ENCODE results near the gene BEND3. TPM values are rescaled to one million over a fixed set of nuclear protein-coding genes. Genes with fewer than 3 reads are reported as not detected.

BEND3 gene
- polyA plus RNA-seq, 3 donors, result 0.17 to 0.52 (median 0.24) TPM

DNA sequence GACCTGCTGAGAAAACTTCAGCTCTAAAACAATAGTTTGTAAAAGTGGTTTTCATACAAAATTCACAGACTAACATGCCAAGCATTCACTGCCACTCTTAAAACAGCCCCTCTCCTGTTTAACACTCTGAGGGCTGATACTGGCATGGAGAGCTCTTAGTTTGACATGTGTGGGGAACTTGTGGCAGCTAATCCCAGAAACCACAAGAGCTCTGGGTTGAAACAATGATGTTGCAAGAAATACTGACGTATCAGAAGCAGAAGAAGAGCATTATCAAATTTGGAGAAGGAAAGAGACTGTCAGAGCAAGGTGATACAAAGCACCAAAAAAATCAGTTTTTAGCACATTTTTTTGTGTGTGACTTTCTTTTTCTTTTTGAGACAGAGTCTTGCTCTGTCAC is 5.1 kb downstream of the BEND3 start:
- Mint-ChIP-seq H3K9me3 (no peaks in the 10 kb centered on the region), H3K4me1 (peaks cover 36% of the 10 kb centered on the region), H3K4me3 (no peak overlapping the region), H3K36me3 (no peaks in the 10 kb centered on the region), H3K27me3 (ENCODE audit: low read depth in 3 of 3) (peaks cover 2 to 6% (median 5%) of the 10 kb centered on the region in 3 donors), H3K27ac (peak overlapping the region in 3 of 7 donors; percentile 56 to 79 (median 75))
- H3K4me3 ChIP-seq (replicated peaks in 1 of 3; ENCODE audit: low read depth in 2 of 3, low read length in 3 of 3), result peak overlapping the region in 1 of 3 experiments; percentile 12
- H4K20me1 ChIP-seq (ENCODE audit: insufficient read depth, low read length), result no peaks in the 10 kb centered on the region
- no peaks in the 10 kb centered on the region for H3K79me2 ChIP-seq (ENCODE audit: insufficient read depth, low read length)
- H3K9ac ChIP-seq (ENCODE audit: insufficient read depth, low read length, poor library complexity, severe bottlenecking), result no peak overlapping the region
- TF ChIP-seq, protein P1, sequence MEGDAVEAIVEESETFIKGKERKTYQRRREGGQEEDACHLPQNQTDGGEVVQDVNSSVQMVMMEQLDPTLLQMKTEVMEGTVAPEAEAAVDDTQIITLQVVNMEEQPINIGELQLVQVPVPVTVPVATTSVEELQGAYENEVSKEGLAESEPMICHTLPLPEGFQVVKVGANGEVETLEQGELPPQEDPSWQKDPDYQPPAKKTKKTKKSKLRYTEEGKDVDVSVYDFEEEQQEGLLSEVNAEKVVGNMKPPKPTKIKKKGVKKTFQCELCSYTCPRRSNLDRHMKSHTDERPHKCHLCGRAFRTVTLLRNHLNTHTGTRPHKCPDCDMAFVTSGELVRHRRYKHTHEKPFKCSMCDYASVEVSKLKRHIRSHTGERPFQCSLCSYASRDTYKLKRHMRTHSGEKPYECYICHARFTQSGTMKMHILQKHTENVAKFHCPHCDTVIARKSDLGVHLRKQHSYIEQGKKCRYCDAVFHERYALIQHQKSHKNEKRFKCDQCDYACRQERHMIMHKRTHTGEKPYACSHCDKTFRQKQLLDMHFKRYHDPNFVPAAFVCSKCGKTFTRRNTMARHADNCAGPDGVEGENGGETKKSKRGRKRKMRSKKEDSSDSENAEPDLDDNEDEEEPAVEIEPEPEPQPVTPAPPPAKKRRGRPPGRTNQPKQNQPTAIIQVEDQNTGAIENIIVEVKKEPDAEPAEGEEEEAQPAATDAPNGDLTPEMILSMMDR (IDR thresholded peaks at IDR 0.05), result no peak
- DNase-seq, result peak in 2 of 3 donors; percentile 60 to 76
- H3K36me3 ChIP-seq (replicated peaks in 1 of 2; ENCODE audit: control insufficient read depth in 1 of 2, insufficient read depth in 2 of 2, low read length in 2 of 2), result no peaks in the 10 kb centered on the region
- intact Hi-C loops (cut with micrococcal nuclease), result loop anchor here (5.0 to 10.0 kb wide), 2 partner anchors 83 to 665 kb away; partner anchors contain the start of gene MTRES1 (in 2 of the 2)
- H3K27me3 ChIP-seq (ENCODE audit: control insufficient read depth in 2 of 2, insufficient read depth in 2 of 2, low read length in 2 of 2), result no peaks in the 10 kb centered on the region
- H2AFZ ChIP-seq (ENCODE audit: insufficient read depth, low read depth, low read length, poor library complexity, severe bottlenecking), result no peak overlapping the region
- H3K27ac ChIP-seq (ENCODE audit: low read depth in 1 of 2, low read length in 2 of 2), result no peak overlapping the region
- WGBS (ENCODE audit: insufficient coverage), result 0% methylated on average over 1 of the region's 1 CpG
- H3K4me1 ChIP-seq (ENCODE audit: control insufficient read depth in 1 of 2, insufficient read depth in 2 of 2, low read length in 2 of 2), result peaks cover 36 to 38% of the 10 kb centered on the region in 2 donors
- H3K4me2 ChIP-seq (replicated peaks; ENCODE audit: extremely low read depth, low read length, poor library complexity, severe bottlenecking), result peak overlapping the region; percentile 15
- H3K9me3 ChIP-seq (replicated peaks in 1 of 2; ENCODE audit: control insufficient read depth in 1 of 2, insufficient read depth in 1 of 2, low read length in 2 of 2), result no peaks in the 10 kb centered on the region

DNA sequence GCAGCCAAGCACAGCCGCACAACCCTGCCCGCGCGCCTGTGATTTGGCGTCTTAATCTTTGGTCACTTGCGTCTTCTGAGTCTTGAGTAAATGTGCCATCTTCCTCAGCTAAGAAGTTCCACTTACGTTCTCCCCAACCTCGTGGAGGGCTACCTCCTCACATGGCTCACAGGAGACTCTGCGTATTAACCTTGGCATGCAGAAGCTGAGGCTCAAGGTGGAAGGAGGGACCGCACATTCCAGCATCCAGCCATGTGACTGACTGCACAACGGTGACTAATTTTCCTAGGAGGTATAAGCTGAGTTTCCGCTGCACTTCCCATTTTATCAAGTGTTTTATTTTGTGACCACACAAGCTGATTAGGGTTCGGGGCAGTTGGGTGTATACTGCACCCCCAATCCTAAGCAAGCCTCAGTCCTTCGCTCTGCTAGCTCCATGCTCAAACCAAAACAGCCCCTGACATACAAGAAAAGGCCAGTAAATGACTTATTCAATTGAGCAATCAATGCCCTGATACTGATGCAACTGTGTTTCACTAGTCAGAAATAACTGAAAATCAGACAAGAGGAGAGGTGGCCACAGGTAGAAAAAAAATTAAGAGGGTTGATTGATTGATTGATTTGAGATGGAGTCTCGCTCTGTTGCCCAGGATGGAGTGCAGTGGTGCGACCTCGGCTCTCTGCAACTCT is 7.0 kb downstream of the BEND3 start:
- Histone ChIP-seq H4K20me1 (ENCODE audit: insufficient read depth, low read length) (no peaks in the 10 kb centered on the region), H3K9ac (ENCODE audit: insufficient read depth, low read length, poor library complexity, severe bottlenecking) (no peak overlapping the region), H3K36me3 (replicated peaks in 1 of 2; ENCODE audit: control insufficient read depth in 1 of 2, insufficient read depth in 2 of 2, low read length in 2 of 2) (no peaks in the 10 kb centered on the region), H3K27me3 (ENCODE audit: control insufficient read depth in 2 of 2, insufficient read depth in 2 of 2, low read length in 2 of 2) (no peaks in the 10 kb centered on the region), H3K9me3 (replicated peaks in 1 of 2; ENCODE audit: control insufficient read depth in 1 of 2, insufficient read depth in 1 of 2, low read length in 2 of 2) (no peaks in the 10 kb centered on the region), H2AFZ (ENCODE audit: insufficient read depth, low read depth, low read length, poor library complexity, severe bottlenecking) (no peak overlapping the region), H3K4me2 (replicated peaks; ENCODE audit: extremely low read depth, low read length, poor library complexity, severe bottlenecking) (peak overlapping the region; percentile 2), H3K4me1 (ENCODE audit: control insufficient read depth in 1 of 2, insufficient read depth in 2 of 2, low read length in 2 of 2) (peaks cover 28 to 30% of the 10 kb centered on the region in 2 donors), H3K79me2 (ENCODE audit: insufficient read depth, low read length) (no peaks in the 10 kb centered on the region), H3K4me3 (replicated peaks in 1 of 3; ENCODE audit: low read depth in 2 of 3, low read length in 3 of 3) (no peak overlapping the region), H3K27ac (ENCODE audit: low read depth in 1 of 2, low read length in 2 of 2) (no peak overlapping the region)
- no peak overlapping the region for H3K4me3 Mint-ChIP-seq
- DNase-seq, result peak in 2 of 3 donors; percentile 18 to 41
- intact Hi-C loops (cut with micrococcal nuclease), result no loop called here
- WGBS (ENCODE audit: insufficient coverage), result 83% methylated on average over 8 of the region's 17 CpGs
- H3K36me3 Mint-ChIP-seq, result no peaks in the 10 kb centered on the region
- H3K4me1 Mint-ChIP-seq, result peaks cover 30% of the 10 kb centered on the region
- TF ChIP-seq, protein P1 (IDR thresholded peaks at IDR 0.05), result no peak
- H3K27ac Mint-ChIP-seq, result peak overlapping the region in 1 of 7 donors; percentile 64
- H3K27me3 Mint-ChIP-seq (ENCODE audit: low read depth in 3 of 3), result peaks cover 2 to 5% (median 4%) of the 10 kb centered on the region in 3 donors
- H3K9me3 Mint-ChIP-seq, result no peaks in the 10 kb centered on the region
